ENCODE results near the gene RPS15. TPM values are rescaled to one million over a fixed set of nuclear protein-coding genes. Genes with fewer than 3 reads are reported as not detected.
A peak's percentile ranks its signal among the peaks of the same experiment; 100 is the strongest.

RPS15 gene
- total RNA-seq, 3 donors from 2014 or later: 2,317 to 2,484 (median 2,379) TPM

DNA sequence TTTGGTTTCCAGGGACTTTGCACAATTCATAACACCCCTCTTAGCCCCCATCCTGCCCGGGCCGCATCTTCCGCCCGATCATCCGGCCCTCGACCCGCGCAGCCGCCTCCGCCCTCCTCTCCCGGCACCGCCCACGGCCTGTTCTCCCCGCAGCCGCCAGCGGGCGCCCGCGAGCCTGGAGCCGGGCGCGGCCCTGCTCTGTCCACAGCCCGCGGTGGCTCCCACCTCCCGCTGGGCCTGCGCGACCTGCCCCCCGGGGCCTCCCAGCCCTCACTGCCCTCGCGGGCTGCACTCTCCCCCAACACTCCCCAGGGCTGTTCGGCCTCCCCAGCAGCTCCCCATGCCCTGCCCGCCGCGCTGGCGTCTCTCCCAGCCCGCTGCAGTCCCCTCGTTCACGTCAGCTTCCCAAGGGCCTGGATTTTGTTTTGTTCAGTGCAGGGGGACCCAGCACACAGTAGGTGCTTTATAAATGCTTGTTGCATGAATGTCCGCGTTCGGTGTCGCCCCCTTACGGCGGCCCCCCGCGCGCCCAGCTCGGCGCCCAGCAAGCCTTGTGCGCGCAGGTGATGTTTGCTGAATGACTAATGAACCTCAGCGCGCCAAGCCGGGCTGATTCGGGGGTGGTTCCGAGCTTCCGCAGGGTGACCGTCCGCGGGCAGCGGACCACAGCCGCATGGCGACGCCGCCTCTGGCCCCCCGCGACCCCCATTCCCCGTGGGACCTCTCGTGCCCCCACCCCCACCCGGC is 7.2 kb downstream of the RPS15 start:
- Mint-ChIP-seq H3K9me3 (no peaks in the 10 kb centered on the region), H3K27me3 (ENCODE audit: low read depth) (peaks cover 28% of the 10 kb centered on the region), H3K4me3 (peak overlapping the region; percentile 59), H3K36me3 (ENCODE audit: insufficient read depth) (peaks cover 23% of the 10 kb centered on the region), H3K4me1 (ENCODE audit: low read depth) (peaks cover 27% of the 10 kb centered on the region)
- DNase-seq (peak; percentile 70), ATAC-seq (peak; percentile 74 to 78)

DNA sequence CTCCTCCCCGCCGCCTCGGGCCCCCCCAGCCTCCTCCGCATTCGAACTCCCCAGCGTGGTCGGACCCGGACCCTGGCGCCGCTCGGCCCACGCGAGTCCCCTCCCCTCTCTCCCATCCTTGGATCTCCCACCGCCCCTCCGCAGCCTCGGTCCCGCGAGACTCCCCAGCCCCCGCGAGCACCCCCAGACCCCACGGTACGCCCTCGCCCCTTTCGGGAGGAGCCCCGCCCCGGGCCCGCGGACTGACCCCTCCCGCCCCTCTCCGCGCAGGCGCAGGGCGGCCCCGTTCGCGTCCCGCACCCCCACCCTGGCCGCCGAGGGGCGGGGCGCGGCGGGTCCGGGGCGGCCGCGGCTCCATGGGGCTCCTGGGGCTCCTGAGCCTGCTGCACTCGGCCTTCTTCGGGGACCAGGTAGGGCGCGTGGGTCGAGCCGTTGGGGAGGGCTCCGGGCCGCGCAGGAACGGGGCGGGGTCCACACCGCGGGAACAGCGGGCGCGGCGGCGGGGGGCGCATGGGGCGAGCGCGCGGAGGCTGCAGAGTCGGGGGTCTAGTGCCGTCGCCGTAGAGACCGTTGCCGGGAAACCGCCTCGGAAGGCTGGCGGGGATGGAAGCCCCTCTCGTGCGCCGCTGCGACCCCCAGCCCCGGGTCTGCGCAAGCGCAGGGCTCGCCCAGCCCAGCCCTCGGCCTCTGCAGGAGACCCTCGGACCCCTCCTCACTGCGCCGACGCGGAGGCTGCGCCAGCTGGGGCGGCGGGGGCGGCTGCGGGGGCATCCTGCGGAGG is 7.9 kb downstream of the RPS15 start:
- Mint-ChIP-seq H3K4me1 (ENCODE audit: low read depth) (peaks cover 24% of the 10 kb centered on the region), H3K4me3 (no peak overlapping the region), H3K9me3 (no peaks in the 10 kb centered on the region), H3K36me3 (ENCODE audit: insufficient read depth) (peaks cover 15% of the 10 kb centered on the region), H3K27me3 (ENCODE audit: low read depth) (peaks cover 36% of the 10 kb centered on the region)
- no peak for DNase-seq
- ATAC-seq: no peak

DNA sequence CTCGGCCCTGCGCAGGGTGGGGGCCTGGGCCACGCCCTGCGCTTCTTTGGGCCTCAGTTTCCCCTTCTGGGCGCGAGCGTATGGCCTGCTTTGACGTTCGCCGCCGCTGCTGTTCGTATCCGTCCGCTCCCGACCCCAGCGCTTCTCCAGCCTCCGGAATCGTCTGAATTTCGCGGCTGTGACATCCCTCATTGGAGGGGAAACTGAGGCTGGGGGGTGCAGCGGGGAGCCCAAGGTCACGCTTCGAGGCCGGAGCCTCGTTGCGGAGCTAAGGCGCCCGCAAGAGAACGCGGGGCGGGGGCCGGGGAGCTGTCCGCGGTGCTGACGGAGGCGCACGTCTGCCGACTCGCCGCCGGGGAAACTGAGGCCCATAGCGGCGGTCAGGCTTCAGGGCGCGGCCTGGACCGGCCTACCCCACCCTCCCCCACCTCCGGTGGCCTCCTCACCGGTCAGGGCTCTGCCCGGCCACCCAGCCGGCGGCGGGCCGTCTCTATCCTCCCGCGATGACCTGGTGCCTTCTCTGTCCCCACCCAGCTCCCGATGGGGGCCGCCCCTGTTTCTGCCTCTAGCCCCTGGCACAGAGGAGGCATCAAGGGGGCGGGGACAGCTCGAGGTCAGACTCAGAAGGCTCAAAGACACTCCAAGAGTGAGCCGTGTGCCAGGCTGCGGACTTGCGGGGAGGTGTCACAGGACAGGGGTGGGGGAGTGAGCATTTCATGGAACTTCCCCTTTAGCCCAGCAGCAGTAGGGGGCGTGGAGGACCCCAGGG is 8.7 kb downstream of the RPS15 start:
- ATAC-seq (no peak), DNase-seq (no peak)
- Mint-ChIP-seq H3K9me3 (no peaks in the 10 kb centered on the region), H3K36me3 (ENCODE audit: insufficient read depth) (peaks cover 9% of the 10 kb centered on the region), H3K4me1 (ENCODE audit: low read depth) (peaks cover 21% of the 10 kb centered on the region), H3K4me3 (peak overlapping the region; percentile 11), H3K27me3 (ENCODE audit: low read depth) (peaks cover 43% of the 10 kb centered on the region)

DNA sequence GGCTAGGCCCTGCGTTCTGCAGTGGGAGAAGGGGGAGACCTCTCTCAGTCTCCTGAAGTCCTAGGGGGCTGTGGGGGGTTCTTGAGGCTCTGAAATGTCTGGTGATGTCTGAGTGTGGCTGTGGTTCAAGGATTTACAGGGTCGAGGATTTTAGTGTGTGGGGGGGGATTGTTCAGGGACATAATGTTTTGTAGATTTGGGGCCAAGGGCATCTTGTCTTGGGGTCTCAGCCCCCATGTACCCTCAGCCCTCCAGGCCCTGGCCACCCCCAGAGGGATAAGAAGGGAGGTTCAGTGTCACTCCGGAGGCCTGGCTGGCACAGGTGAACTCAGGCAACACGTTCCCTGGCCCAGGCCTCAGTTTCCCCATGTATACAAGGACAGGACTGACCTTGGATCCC is 9.3 kb downstream of the RPS15 start:
- no peak overlapping the region for H3K4me3 Mint-ChIP-seq
- peaks cover 47% of the 10 kb centered on the region for H3K27me3 Mint-ChIP-seq (ENCODE audit: low read depth)
- peaks cover 4% of the 10 kb centered on the region for H3K36me3 Mint-ChIP-seq (ENCODE audit: insufficient read depth)

DNA sequence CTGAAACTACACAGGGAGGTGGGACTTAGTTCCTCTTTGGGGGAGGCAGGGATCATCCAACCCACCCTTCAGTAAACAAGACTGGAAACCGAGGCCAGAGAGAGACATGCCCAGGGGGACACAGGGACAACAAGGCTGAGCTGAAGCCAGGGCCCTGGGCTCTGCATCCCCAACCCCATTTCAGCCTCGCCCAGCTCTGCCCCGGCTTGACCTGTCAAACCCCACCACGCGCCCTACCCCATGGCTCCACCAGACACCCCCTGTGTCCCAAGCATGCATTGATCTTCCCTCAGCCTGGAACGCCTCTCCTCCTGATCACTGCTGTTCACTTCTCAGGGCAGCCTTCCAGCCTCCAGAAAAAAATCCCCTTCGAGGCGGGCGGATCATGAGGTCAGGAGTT is 9.7 kb downstream of the RPS15 start:
- no peak for DNase-seq

More for the DNA sequence above, 9.3 kb downstream of the RPS15 start:
- no peak for DNase-seq
- H3K4me1 Mint-ChIP-seq (ENCODE audit: low read depth): peaks cover 20% of the 10 kb centered on the region
- ATAC-seq: no peak
- H3K9me3 Mint-ChIP-seq: no peaks in the 10 kb centered on the region

DNA sequence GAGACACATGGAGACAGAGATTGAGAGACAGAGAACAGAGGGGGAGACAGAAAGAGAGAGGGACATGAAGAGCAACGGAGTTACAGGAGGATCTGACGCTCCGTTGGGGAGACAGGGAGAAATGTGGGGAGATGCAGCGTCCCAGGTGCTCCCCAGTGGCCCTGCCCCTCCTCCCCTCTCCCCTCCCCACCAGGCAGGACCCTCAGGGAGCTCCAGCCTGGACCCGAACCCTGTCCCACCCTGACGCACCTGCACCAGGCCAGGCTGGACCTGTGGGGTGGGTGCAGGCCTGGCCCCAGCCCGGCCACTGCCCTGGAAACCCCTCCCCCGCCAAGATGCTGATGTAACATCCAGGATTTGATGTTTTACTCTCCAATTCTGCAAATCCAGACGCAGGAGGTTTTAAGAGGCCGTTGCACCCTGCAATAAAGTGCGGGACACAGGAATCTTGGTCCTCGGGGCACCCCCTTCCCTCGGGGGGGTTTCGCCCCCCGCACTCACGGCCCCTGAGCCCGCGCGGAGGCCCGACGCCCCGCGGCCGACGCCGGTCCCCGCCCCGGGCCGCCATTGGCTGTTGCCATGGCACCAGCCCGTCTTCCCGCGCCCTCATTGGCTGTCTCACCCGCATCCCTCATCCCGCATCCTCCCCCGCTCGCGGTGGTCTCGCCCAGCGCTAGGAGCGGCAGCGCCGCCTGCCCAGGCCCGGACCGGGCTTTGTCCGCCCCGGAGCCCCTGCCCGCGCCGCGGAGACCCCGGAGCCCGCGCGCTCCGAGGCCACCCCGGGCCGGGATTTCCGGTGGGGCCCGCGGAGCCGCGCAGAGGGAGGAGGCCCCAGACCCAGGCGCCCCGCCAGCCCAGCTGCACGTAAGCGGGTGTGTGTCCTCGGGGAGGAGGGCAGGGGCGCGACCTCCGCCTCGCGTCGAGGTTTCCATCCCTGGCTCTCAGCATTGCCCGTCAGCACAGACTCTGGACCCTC is 11.6 kb downstream of the RPS15 start, which contains the start of gene APC2:
Gene APC2, plus strand, starts transcription at position 655 of the 976 bp plus-strand sequence. CDS start 2,881 bp downstream, outside the sequence.
- H3K27me3 Mint-ChIP-seq (ENCODE audit: low read depth): peaks cover 62% of the 10 kb centered on the region
- peak; percentile 26 to 35 for ATAC-seq
- H3K4me3 Mint-ChIP-seq: peak within 1 kb of the TSS; percentile 5

More for the DNA sequence above, 9.7 kb downstream of the RPS15 start:
- peaks cover 18% of the 10 kb centered on the region for H3K4me1 Mint-ChIP-seq (ENCODE audit: low read depth)
- peaks cover 52% of the 10 kb centered on the region for H3K27me3 Mint-ChIP-seq (ENCODE audit: low read depth)
- no peak overlapping the region for H3K4me3 Mint-ChIP-seq
- ATAC-seq: no peak
- no peaks in the 10 kb centered on the region for H3K9me3 Mint-ChIP-seq
- peaks cover 1% of the 10 kb centered on the region for H3K36me3 Mint-ChIP-seq (ENCODE audit: insufficient read depth)

DNA sequence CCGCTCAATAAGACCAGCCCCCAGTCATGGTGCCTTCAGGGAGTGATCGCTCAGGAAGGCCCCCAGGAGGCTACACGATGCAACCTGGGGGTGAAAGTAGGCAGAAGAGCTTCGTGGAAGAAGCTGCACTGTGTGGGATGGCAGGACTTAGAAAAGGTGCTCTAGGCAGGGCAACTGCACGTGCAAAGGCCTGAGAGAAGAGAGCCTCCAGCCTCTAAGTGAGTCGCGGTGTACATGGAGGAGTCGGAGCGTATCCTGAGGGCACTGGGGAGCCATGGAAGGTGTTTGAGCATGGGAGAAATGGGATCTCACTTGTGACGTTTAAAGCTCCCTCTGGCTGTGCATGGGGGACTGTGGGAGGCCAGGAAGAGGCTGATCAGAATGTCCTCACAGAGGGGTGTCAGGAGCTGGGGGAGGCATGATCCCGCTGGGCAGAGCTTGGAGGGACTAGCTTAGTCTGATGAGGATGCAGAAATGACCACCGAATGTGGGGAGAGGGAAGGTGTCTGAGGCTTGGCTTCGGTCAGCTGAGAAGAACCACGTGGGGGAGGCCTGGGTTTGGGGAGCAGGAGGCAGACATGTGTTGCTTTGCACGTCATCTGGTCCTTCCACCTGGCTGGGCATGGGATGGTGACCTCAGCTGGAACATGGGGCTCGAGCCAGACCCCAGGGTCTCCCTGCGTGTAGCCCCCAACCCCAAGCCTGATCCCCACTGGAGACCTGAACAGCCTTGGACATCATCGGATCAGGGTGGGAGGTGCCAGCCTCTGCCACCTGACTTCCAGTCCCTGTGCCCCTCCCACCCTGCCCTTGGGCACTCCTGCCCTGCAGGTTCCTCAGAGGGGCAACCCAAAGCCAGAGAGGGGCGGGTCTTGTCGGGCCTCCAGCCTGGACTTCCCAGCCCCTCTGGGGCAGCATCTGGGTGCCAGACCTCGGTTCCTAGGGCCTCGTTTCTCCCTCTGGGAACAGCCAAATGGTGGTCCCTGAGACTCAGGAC is 12.8 kb downstream of the RPS15 start:
- Mint-ChIP-seq H3K9me3 (no peaks in the 10 kb centered on the region), H3K36me3 (ENCODE audit: insufficient read depth) (peaks cover 1% of the 10 kb centered on the region), H3K4me3 (peak overlapping the region; percentile 5), H3K27me3 (ENCODE audit: low read depth) (peaks cover 70% of the 10 kb centered on the region), H3K4me1 (ENCODE audit: low read depth) (peaks cover 22% of the 10 kb centered on the region)
- DNase-seq (no peak), ATAC-seq (no peak)

More for the DNA sequence above, 11.6 kb downstream of the RPS15 start, which contains the start of gene APC2:
- H3K9me3 Mint-ChIP-seq: no peaks in the 10 kb centered on the region
- DNase-seq: no peak
- H3K4me1 Mint-ChIP-seq (ENCODE audit: low read depth): peaks cover 19% of the 10 kb centered on the region
- H3K36me3 Mint-ChIP-seq (ENCODE audit: insufficient read depth): peaks cover 1% of the 10 kb centered on the region

DNA sequence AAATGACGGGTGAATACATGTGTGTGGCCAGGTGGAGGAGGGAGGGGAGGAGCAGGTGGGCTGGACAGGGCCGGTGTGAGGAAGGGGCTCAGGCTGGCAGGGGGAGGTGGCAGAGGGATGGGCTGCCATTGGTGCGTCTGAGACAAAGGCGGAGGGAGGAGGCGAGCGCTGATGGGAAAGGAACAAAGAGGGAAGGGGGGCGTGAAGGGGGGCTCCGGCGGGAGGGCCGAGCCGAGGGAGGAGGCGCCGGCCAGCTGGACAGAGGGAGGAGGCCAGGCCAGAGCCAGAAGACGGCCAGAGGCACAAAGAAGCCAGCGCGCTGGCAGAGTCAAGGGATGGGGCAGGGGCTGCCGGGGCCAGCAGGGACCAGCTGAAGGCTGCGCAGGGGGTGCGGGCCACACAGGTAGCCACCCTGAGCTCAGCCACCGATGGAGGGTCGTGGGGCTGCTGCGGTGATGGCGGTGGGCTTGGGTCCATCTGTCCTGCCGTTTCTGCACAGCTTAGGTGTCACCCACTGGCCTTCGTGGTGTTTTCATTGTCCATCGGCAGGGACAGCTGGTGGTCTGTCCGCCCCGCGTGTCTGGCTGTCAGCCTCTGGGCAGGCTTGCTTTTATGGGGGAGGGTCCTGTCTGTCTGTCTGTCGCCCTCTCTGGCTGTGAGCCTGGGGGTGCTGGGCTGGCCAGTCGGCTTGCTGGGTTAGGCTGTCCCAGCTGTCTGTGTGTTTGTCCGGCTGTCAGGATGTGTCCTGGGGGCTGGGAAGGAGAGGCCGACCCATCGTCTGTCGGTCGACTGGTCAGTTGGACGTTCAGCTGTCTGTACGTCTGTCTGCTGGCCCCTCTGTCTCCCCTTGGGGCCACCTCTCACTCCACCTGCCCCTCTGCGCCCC is 14.0 kb downstream of the RPS15 start:
- peaks cover 1% of the 10 kb centered on the region for H3K36me3 Mint-ChIP-seq (ENCODE audit: insufficient read depth)
- ATAC-seq: no peak
- peaks cover 66% of the 10 kb centered on the region for H3K27me3 Mint-ChIP-seq (ENCODE audit: low read depth)
- H3K9me3 Mint-ChIP-seq: no peaks in the 10 kb centered on the region
- peaks cover 20% of the 10 kb centered on the region for H3K4me1 Mint-ChIP-seq (ENCODE audit: low read depth)
- DNase-seq: no peak
- H3K4me3 Mint-ChIP-seq: no peak overlapping the region

DNA sequence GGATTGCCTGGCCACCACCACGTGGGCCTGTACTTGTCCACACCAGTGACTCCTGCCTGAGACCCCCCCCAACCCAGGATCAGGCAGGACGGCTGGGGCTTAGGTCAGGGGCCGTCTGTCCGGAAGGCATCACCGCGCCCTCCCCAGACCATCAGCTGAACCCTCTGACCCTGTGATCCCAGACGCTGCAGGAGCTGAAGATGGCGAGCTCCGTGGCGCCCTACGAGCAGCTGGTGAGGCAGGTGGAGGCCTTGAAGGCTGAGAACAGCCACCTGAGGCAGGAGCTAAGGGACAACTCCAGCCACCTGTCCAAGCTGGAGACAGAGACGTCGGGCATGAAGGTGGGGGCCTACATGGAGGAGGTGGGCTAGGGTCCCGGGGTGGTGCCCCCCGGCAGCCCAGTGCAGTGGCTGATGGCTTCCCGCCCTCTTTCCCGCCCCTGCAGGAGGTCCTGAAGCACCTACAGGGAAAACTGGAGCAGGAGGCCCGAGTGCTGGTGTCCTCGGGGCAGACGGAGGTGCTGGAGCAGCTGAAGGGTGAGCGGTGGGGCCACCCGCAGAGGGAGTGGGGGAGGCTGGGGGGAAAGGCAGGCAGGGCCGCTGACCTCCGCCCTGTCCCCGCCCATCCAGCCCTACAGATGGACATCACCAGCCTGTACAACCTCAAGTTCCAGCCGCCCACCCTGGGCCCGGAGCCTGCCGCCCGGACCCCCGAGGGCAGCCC is 14.8 kb downstream of the RPS15 start:
- no peaks in the 10 kb centered on the region for H3K9me3 Mint-ChIP-seq
- ATAC-seq: no peak
- H3K4me1 Mint-ChIP-seq (ENCODE audit: low read depth): peaks cover 20% of the 10 kb centered on the region
- H3K36me3 Mint-ChIP-seq (ENCODE audit: insufficient read depth): peaks cover 1% of the 10 kb centered on the region
- DNase-seq: no peak
- H3K27me3 Mint-ChIP-seq (ENCODE audit: low read depth): peaks cover 64% of the 10 kb centered on the region
- H3K4me3 Mint-ChIP-seq: no peak overlapping the region

DNA sequence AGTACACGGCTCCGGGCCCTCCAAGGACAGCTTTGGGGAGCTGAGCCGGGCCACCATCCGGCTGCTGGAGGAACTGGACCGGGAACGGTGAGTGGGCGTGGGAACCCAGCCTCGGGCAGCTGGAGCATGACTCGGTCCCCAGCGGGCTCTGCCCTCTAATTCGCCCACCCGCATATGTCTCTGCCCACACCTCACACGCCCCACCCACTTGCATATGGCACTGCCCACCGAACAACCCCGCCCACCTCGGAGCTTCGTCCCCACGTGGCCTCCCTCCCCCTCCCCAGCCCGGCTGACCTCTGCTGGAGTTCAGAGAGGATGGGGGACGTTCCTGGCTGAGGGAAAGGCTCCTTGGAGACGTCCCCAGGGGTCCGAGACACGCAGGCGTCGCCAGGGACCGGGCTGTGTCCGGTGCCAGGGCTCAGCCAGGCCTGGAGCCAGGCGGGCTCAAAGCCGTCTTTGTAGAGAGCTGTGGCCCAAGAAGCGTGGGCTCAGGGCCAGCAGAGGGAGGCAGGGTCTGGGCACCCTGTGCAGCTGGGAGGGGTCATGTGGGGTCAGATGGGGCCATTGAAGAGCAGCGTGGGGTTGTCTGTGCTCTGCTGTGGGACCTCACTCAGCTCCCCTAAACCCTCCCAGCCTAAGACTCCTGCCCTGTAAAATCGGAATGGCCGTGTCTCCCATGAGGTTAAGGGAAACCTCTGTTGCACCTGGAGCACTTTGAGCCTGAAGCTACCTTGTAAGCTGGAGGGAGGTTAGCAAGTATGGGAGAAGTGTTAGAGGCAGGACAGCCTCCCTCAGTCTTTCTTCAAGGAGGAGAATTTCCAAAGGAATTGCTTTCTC is 15.5 kb downstream of the RPS15 start:
- peaks cover 18% of the 10 kb centered on the region for H3K4me1 Mint-ChIP-seq (ENCODE audit: low read depth)
- H3K36me3 Mint-ChIP-seq (ENCODE audit: insufficient read depth): peaks cover 1% of the 10 kb centered on the region
- H3K4me3 Mint-ChIP-seq: no peak overlapping the region
- peaks cover 64% of the 10 kb centered on the region for H3K27me3 Mint-ChIP-seq (ENCODE audit: low read depth)
- no peak for DNase-seq
- no peaks in the 10 kb centered on the region for H3K9me3 Mint-ChIP-seq
- no peak for ATAC-seq

DNA sequence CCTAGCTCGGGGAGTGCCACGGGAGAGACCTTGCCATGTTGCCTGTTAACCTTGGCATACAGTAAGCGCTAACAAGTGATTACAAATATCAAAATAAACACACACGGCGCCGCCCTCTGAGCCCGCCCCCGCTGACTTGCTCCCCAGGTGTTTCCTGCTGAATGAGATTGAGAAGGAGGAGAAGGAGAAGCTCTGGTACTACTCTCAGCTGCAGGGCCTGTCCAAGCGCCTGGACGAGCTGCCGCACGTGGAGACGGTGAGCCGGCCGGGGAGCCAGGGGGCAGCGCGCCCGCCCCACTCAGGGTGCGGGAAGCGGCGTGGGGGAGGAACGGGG is 16.8 kb downstream of the RPS15 start:
- ATAC-seq (no peak), DNase-seq (no peak)
- Mint-ChIP-seq H3K27me3 (ENCODE audit: low read depth) (peaks cover 67% of the 10 kb centered on the region), H3K4me3 (no peak overlapping the region), H3K4me1 (ENCODE audit: low read depth) (peaks cover 16% of the 10 kb centered on the region), H3K9me3 (no peaks in the 10 kb centered on the region), H3K36me3 (ENCODE audit: insufficient read depth) (no peaks in the 10 kb centered on the region)
